Measurements from ENCODE around the gene RPS6KA5.
"Not testable (repeated sequence)": the region's sequence is repeated elsewhere in the genome, so short reads cannot be mapped to it uniquely, and the experiment has no call there.

The RPS6KA5 gene

GRCh38 chr14:90983560-90983959 is 76.9 kb downstream of the RPS6KA5 start:
- no peak overlapping the region for H3K4me3 ChIP-seq (ENCODE audit: low read depth, low read length)
- DNase-seq (ENCODE audit: low read depth) = no peak
- no peak for TF ChIP-seq CTCF (IDR thresholded peaks at IDR 0.05; ENCODE audit: insufficient read depth, low read depth, low read length, missing control alignments)

- TF ChIP-seq CTCF (IDR thresholded peaks at IDR 0.05; ENCODE audit: insufficient read depth, low read depth, low read length, missing control alignments) = no peak
- DNase-seq (ENCODE audit: low read depth) = no peak
- H3K4me3 ChIP-seq (ENCODE audit: low read depth, low read length) = no peak overlapping the region
Measured at GRCh38 chr14:90981636-90982035, 78.8 kb downstream of the RPS6KA5 start.

DNA sequence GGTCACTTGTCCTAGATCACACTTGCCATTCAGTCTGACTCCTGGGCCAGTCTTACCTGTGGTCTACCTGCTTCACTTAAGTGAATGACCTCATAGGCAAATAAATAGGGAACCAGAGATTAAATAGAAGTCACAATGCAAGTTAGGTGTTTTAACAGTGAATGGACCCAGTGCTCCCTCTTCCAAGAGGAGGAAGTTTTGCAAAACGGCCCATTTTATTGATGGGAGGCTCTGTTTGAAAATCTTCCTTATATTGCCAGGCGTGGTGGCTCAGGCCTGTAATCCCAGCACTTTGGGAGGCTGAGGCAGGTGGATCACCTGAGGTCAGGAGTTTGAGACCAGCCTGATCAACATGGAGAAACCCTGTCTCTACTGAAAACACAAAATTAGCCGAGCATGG is 79.8 kb downstream of the RPS6KA5 start:
- not testable (repeated sequence) for DNase-seq (ENCODE audit: low read depth); H3K4me3 ChIP-seq (ENCODE audit: low read depth, low read length)

- DNase-seq (ENCODE audit: low read depth) = no peak
- TF ChIP-seq CTCF (IDR thresholded peaks at IDR 0.05; ENCODE audit: insufficient read depth, low read depth, low read length, missing control alignments) = no peak
- H3K4me3 ChIP-seq (ENCODE audit: low read depth, low read length) = no peak overlapping the region
Measured at GRCh38 chr14:90979515-90979914, 80.9 kb downstream of the RPS6KA5 start.

- TF ChIP-seq CTCF (IDR thresholded peaks at IDR 0.05; ENCODE audit: insufficient read depth, low read depth, low read length, missing control alignments) = no peak
- no peak overlapping the region for H3K4me3 ChIP-seq (ENCODE audit: low read depth, low read length)
- no peak for DNase-seq (ENCODE audit: low read depth)
Measured at GRCh38 chr14:90976101-90976500, 84.3 kb downstream of the RPS6KA5 start.

DNA sequence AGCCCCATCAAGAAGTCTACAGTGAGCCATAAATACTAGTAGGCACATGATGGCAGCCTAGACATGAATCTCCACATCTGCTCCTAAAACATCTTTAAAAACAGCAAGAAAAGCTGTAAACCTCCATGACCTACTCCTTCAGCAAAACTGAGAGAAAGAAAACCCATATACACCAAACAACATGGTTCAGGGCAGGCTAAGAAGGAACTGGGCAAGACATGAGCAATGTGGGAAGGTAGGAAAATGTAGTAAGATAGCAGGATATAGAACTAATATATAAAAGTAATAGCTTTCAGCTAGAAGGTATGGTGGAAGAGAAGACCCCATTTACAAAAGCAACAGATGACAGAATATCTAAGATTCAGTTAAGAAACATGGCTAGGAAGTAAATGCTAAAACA is 88.8 kb downstream of the RPS6KA5 start:
- TF ChIP-seq CTCF (IDR thresholded peaks at IDR 0.05; ENCODE audit: insufficient read depth, low read depth, low read length, missing control alignments) = no peak
- no peak for DNase-seq (ENCODE audit: low read depth)
- no peak overlapping the region for H3K4me3 ChIP-seq (ENCODE audit: low read depth, low read length)

- no peak overlapping the region for H3K4me3 ChIP-seq (ENCODE audit: low read depth, low read length)
- TF ChIP-seq CTCF (IDR thresholded peaks at IDR 0.05; ENCODE audit: insufficient read depth, low read depth, low read length, missing control alignments) = no peak
- DNase-seq (ENCODE audit: low read depth) = peak; percentile 40
Measured at GRCh38 chr14:90970167-90970600, 90.3 kb downstream of the RPS6KA5 start.
